Skeletal muscle satellite cell (primary cell): Measurements from ENCODE around the gene SEZ6.

Experiments used
- H3K27me3 ChIP-seq: 2 replicates; pipeline ENCODE4 v1.7.0; 2013; ENCODE audit warnings: low read length; ENCODE audit not compliant: control insufficient read depth, insufficient read depth
- H3K36me3 ChIP-seq: 2 replicates; pipeline ENCODE4 v1.7.0; 2013; ENCODE audit warnings: mild to moderate bottlenecking, control low read depth, low read length; ENCODE audit not compliant: insufficient read depth
- H3K4me1 ChIP-seq: 2 replicates; pipeline ENCODE4 v1.7.0; 2013; ENCODE audit warnings: low read length; ENCODE audit not compliant: control insufficient read depth, insufficient read depth
- H3K4me2 ChIP-seq: 2 replicates; pipeline ENCODE4 v1.7.0; 2013; ENCODE audit warnings: mild to moderate bottlenecking, low read length
- H3K4me3 ChIP-seq: 2 replicates; pipeline ENCODE4 v1.7.0; 2013; ENCODE audit warnings: low read length
- H3K9ac ChIP-seq: 2 replicates; pipeline ENCODE4 v1.7.0; 2013; ENCODE audit warnings: mild to moderate bottlenecking, low read depth, low read length, moderate library complexity
- H3K9me3 ChIP-seq: replicated peaks from 2 replicates; pipeline ENCODE4 v1.7.0; 2013; ENCODE audit warnings: mild to moderate bottlenecking, control low read depth, low read length

The SEZ6 gene

DNA sequence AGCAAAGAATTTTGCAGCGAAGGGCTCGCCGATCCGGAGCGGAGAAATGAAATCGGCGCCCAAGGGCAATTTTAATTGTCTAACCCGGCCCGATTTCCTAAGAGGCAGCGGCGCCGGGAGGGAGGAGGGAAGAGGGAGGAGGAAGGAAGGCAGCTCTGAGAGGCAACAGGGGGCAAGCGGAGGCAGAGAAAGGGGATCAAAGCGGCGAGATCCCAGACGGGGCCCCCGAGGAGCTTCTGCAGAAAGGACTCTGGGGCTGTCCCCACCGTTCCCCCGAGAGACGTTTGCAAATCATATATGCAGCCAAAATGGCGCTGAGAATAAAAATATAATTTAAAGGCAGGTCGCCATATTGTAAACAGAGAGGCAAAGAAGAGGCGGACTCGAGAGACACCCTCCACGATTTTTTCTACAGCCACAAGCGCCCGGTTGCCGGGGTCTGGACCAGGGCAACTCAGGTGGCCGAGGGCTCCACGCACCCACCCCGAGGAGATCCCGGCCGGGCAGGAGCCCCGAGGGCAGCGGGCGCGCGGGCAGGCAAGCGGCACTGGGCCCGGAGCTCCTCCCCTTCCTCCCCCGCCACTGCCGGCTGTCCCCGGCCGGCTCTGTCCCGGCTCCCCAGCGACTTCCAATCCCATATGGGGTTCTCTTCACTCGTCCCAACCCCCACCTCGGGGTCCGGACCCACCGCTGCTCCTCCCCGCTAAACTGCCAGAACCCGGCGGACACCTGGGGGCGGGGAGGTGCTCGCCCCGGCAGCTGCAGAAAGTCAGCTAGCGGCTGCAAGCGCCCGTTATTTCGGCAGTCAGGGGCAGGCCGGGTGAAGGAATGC, 56.4 kb downstream of the SEZ6 start:
- Histone ChIP-seq H3K27me3 (no peaks in the 10 kb centered on the region), H3K4me1 (peaks cover 44% of the 10 kb centered on the region), H3K4me2 (peak overlapping the region; percentile 85), H3K9ac (peak overlapping the region; percentile 89), H3K9me3 (no peaks in the 10 kb centered on the region), H3K36me3 (peaks cover 7% of the 10 kb centered on the region), H3K4me3 (peak overlapping the region; percentile 86)

GRCh38 chr17:28948873-28949184, 57.0 kb downstream of the SEZ6 start:
- Histone ChIP-seq H3K9me3 (no peaks in the 10 kb centered on the region), H3K4me3 (peak overlapping the region; percentile 86), H3K36me3 (peaks cover 7% of the 10 kb centered on the region), H3K4me1 (peaks cover 44% of the 10 kb centered on the region), H3K9ac (peak overlapping the region; percentile 89), H3K4me2 (peak overlapping the region; percentile 85), H3K27me3 (no peaks in the 10 kb centered on the region)

DNA sequence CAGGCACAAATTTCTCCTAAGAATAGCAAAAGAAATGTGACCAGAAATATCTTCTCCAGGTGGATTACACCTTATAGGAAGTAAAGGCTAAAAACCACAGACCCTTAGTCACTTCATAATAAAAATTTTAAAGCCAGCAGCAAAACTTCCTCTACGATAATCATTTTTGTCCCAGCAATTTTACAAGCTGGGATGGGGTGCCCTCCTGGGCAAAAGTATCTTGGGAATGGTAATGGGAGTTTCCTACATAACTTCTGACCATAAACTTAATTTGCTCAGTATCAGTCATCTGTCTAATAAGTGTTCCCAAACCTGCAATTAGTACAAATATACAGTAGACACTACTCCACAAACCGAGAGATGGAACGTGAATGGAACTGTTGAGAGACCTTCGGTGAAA, 57.5 kb downstream of the SEZ6 start:
- Histone ChIP-seq H3K4me3 (peak overlapping the region; percentile 86), H3K9me3 (no peaks in the 10 kb centered on the region), H3K27me3 (no peaks in the 10 kb centered on the region), H3K36me3 (peaks cover 7% of the 10 kb centered on the region), H3K4me2 (peak overlapping the region; percentile 85), H3K9ac (peak overlapping the region; percentile 89), H3K4me1 (peaks cover 44% of the 10 kb centered on the region)

GRCh38 chr17:28947639-28948038, 58.2 kb downstream of the SEZ6 start:
- peak overlapping the region; percentile 89 for H3K9ac ChIP-seq
- peaks cover 41% of the 10 kb centered on the region for H3K4me1 ChIP-seq
- H3K4me2 ChIP-seq, result peak overlapping the region; percentile 85
- peaks cover 12% of the 10 kb centered on the region for H3K36me3 ChIP-seq
- H3K4me3 ChIP-seq, result peak overlapping the region; percentile 86
- H3K27me3 ChIP-seq, result no peaks in the 10 kb centered on the region
- no peaks in the 10 kb centered on the region for H3K9me3 ChIP-seq

DNA sequence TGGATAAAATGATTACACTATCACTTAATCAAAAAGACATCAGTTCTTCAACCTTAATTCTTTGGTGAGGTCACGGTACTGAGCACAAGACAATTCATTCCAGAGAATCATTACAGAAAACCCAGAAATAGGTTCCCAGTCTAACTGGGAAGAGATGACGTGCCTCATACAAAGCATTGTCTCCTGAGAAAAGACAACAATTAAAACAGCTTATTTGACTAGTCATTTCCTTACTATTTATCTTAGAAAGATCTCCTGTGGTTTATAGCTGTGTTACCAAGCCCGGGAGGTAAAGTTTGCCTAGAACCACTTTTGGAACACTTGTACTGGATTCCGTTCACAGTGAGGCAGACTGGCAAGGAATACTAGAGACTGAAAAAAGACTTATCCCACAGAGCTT, 59.6 kb downstream of the SEZ6 start:
- Histone ChIP-seq H3K4me3 (no peak overlapping the region), H3K4me1 (peaks cover 36% of the 10 kb centered on the region), H3K9me3 (no peaks in the 10 kb centered on the region), H3K36me3 (peaks cover 17% of the 10 kb centered on the region), H3K27me3 (no peaks in the 10 kb centered on the region), H3K9ac (peak overlapping the region; percentile 72), H3K4me2 (peak overlapping the region; percentile 71)

DNA sequence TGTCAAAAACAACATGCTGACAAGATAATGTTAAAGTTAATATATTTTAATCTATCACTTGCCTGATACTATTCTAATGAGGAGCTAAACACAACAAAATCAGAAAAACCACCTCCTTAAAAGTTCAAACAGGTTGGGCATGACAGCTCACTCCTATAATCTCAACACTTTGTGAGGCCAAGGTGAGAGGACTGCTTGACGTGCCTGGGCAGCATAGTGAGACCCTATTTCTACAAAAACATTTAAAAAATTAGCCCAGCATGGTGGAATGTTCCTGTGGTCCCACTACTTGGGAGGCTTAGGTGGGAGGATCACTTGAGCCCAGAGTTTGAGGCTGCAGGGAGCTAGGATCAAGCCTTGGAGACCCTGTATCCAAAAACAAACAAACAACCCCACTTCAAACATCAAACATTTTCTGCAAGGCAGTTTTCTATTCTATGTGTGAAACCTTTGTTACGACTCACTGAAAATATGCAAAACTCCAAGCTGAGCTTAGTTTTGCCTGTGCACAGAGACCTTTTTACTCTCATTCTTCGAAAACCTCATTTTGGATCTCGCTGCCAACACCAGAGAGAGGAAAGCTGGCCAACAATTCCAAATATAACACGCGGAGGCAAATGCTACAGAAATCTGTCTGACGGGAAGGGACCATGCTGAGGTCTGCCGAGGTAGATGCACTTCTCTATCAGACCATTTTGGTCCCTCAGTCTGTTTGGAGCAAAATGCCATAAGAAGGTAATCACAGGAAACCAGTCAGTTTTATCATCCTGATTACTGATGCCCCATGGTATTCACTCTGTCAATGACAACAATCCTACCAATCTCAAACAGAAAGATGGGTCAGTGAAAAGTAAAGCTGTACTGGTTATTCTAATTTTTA, 60.7 kb downstream of the SEZ6 start:
- Histone ChIP-seq H3K36me3 (peaks cover 21% of the 10 kb centered on the region), H3K27me3 (no peaks in the 10 kb centered on the region), H3K4me3 (peak overlapping the region; percentile 3), H3K9me3 (no peaks in the 10 kb centered on the region), H3K9ac (peak overlapping the region; percentile 61), H3K4me2 (peak overlapping the region; percentile 71), H3K4me1 (peaks cover 36% of the 10 kb centered on the region)

DNA sequence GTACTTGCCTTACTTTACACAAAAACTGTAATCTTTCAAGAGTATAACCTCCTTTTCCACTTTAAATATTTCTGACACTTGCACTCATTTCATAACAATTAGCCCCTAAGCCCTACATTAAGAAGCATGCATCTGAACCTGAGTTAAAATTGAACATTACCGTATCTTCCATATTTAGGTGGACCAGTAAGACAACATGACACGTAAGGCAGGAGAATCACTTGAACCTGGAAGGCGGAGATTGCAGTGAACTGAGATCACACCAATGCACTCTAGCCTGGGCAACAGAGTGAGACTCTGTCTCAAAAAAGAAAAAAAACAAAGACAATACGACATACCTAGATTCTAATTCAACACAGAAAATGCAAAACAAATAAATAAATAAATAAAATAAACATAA, 61.5 kb downstream of the SEZ6 start:
- Histone ChIP-seq H3K4me2 (no peak overlapping the region), H3K36me3 (peaks cover 24% of the 10 kb centered on the region), H3K9me3 (no peaks in the 10 kb centered on the region), H3K27me3 (no peaks in the 10 kb centered on the region), H3K4me1 (peaks cover 36% of the 10 kb centered on the region), H3K9ac (no peak overlapping the region), H3K4me3 (no peak overlapping the region)

- Histone ChIP-seq H3K9ac (no peak overlapping the region), H3K27me3 (no peaks in the 10 kb centered on the region), H3K36me3 (peaks cover 22% of the 10 kb centered on the region), H3K9me3 (no peaks in the 10 kb centered on the region), H3K4me2 (no peak overlapping the region), H3K4me3 (no peak overlapping the region), H3K4me1 (peaks cover 36% of the 10 kb centered on the region)
Observed at GRCh38 chr17:28942925-28943324, 62.9 kb downstream of the SEZ6 start.

DNA sequence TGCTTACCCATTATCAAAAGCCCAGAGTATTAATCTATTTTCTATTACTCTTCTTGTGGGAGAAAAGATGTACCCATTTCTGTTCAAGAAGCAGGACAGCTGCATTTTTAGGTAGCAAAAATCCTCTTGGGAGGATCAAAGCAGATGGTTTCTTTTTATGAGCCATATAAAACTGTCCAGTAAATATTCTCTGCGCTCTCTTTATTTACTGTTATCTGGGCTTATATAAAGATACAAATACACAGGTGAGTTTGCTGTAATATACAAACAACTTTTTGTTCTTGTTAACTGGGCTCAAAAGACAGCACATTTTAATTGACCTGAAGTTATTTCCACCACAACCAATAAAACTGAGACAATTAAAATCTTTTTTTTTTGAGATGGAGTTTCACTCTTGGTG, 64.6 kb downstream of the SEZ6 start:
- Histone ChIP-seq H3K9me3 (no peaks in the 10 kb centered on the region), H3K4me3 (no peak overlapping the region), H3K27me3 (no peaks in the 10 kb centered on the region), H3K36me3 (peaks cover 21% of the 10 kb centered on the region), H3K4me2 (no peak overlapping the region), H3K9ac (no peak overlapping the region), H3K4me1 (peaks cover 35% of the 10 kb centered on the region)

GRCh38 chr17:28940675-28941074, 65.2 kb downstream of the SEZ6 start:
- Histone ChIP-seq H3K4me2 (no peak overlapping the region), H3K9ac (no peak overlapping the region), H3K4me3 (no peak overlapping the region), H3K9me3 (no peaks in the 10 kb centered on the region), H3K27me3 (no peaks in the 10 kb centered on the region), H3K36me3 (peaks cover 21% of the 10 kb centered on the region), H3K4me1 (peaks cover 30% of the 10 kb centered on the region)

DNA sequence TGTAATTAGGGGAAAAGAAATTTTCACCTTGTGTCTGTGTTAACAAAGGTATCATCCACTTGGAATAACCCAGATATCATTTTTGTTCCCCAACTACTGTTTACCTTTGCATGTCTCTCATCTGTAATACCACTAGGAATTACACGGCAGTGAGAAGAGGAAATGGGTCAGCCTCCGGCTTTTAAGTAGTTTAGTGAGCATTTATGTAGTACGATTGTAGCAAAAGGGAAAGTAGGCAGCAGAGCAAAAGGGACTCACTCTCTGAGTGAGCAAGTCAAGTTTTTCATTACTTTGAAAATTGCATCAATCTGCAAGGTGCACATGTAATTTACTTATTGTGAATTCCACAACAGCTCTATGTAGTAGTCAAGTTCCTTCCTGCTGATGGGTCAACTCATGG, 65.7 kb downstream of the SEZ6 start:
- Histone ChIP-seq H3K36me3 (peaks cover 21% of the 10 kb centered on the region), H3K4me3 (no peak overlapping the region), H3K4me2 (no peak overlapping the region), H3K9ac (no peak overlapping the region), H3K9me3 (no peaks in the 10 kb centered on the region), H3K4me1 (peaks cover 24% of the 10 kb centered on the region), H3K27me3 (no peaks in the 10 kb centered on the region)
